ENCODE results near the gene TNFRSF8.

Gene TNFRSF8

DNA sequence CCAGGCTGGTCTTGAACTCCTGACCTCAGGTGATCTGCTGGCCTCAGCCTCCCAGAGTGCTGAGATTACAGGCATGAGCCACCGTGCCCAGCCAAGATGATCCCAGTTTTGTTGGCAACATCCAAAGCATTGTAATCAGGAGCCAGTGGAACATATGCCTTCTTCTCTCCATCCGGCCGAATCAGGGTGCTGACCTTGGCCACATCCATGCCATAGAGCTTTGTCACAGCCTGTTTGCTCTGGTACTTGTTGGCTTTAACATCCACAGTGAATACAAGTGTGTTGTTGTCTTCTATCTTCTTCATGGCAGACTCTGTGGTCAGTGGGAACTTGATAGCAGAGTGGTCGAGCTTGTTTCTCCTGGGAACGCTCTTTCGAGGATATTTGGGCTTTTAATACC lies 17.1 kb downstream of the TNFRSF8 start:
- TF ChIP-seq CTCF (IDR thresholded peaks at IDR 0.05), result no peak
- H3K4me3 Mint-ChIP-seq, result no peak overlapping the region
- H3K4me1 Mint-ChIP-seq, result peaks cover 26% of the 10 kb centered on the region
- peaks cover 10% of the 10 kb centered on the region for H3K27me3 Mint-ChIP-seq (ENCODE audit: low read depth, poor library complexity)
- DNase-seq, result no peak
- H3K9me3 Mint-ChIP-seq, result peaks cover 39% of the 10 kb centered on the region
- H3K36me3 Mint-ChIP-seq (ENCODE audit: low read depth), result peaks cover 6% of the 10 kb centered on the region
- H3K27ac Mint-ChIP-seq, result no peak overlapping the region

GRCh38 chr1:12080773-12081556 lies 17.9 kb downstream of the TNFRSF8 start:
- peaks cover 6% of the 10 kb centered on the region for H3K36me3 Mint-ChIP-seq (ENCODE audit: low read depth)
- peaks cover 39% of the 10 kb centered on the region for H3K9me3 Mint-ChIP-seq
- peaks cover 18% of the 10 kb centered on the region for H3K4me1 Mint-ChIP-seq
- H3K27ac Mint-ChIP-seq, result no peak overlapping the region
- no peak for DNase-seq
- peaks cover 8% of the 10 kb centered on the region for H3K27me3 Mint-ChIP-seq (ENCODE audit: low read depth, poor library complexity)
- TF ChIP-seq CTCF (IDR thresholded peaks at IDR 0.05), result no peak
- H3K4me3 Mint-ChIP-seq, result no peak overlapping the region

- H3K4me3 Mint-ChIP-seq, result no peak overlapping the region
Measured at GRCh38 chr1:12081648-12082396, 18.7 kb downstream of the TNFRSF8 start.

GRCh38 chr1:12082988-12083387 lies 19.9 kb downstream of the TNFRSF8 start:
- DNase-seq, result no peak
- H3K4me3 Mint-ChIP-seq, result no peak overlapping the region
- peaks cover 14% of the 10 kb centered on the region for H3K4me1 Mint-ChIP-seq
- peaks cover 33% of the 10 kb centered on the region for H3K9me3 Mint-ChIP-seq
- TF ChIP-seq CTCF (IDR thresholded peaks at IDR 0.05), result no peak
- peaks cover 1% of the 10 kb centered on the region for H3K27me3 Mint-ChIP-seq (ENCODE audit: low read depth, poor library complexity)
- peaks cover 6% of the 10 kb centered on the region for H3K36me3 Mint-ChIP-seq (ENCODE audit: low read depth)
- H3K27ac Mint-ChIP-seq, result no peak overlapping the region

More at GRCh38 chr1:12081648-12082396, 18.7 kb downstream of the TNFRSF8 start:
- no peak for DNase-seq
- Mint-ChIP-seq H3K4me1 (peaks cover 14% of the 10 kb centered on the region), H3K27ac (no peak overlapping the region), H3K27me3 (ENCODE audit: low read depth, poor library complexity) (peaks cover 8% of the 10 kb centered on the region), H3K36me3 (ENCODE audit: low read depth) (peaks cover 6% of the 10 kb centered on the region), H3K9me3 (peaks cover 37% of the 10 kb centered on the region)
- TF ChIP-seq CTCF (IDR thresholded peaks at IDR 0.05), result no peak

- Mint-ChIP-seq H3K27ac (no peak overlapping the region), H3K27me3 (ENCODE audit: low read depth, poor library complexity) (no peaks in the 10 kb centered on the region), H3K4me3 (no peak overlapping the region), H3K4me1 (peaks cover 14% of the 10 kb centered on the region), H3K36me3 (ENCODE audit: low read depth) (peaks cover 6% of the 10 kb centered on the region), H3K9me3 (peaks cover 33% of the 10 kb centered on the region)
- TF ChIP-seq CTCF (IDR thresholded peaks at IDR 0.05), result no peak
- no peak for DNase-seq
Measured at GRCh38 chr1:12083766-12084165, 20.7 kb downstream of the TNFRSF8 start.
